WTC11 (cell line): ENCODE measurements around the gene SEPTIN8. TPM values are rescaled to one million over a fixed set of nuclear protein-coding genes. Genes with fewer than 3 reads are reported as not detected.

ENCODE experiments used
- ATAC-seq: fragments of 200-7000 bp; cut with Tn5 transposase; 2 replicates; pipeline ENCODE4 v1.10.0; 2021; ENCODE audit warnings: mild to moderate bottlenecking, moderate library complexity
- CTCF ChIA-PET: fragments of 300-600 bp; sonication (Branson Sonifier 250); formaldehyde crosslinking; loops from one replicate; lab custom pipeline; 2021; ENCODE audit warnings: antibody characterized with exemption; lab: Charles Lee
- POLR2A ChIA-PET: fragments of 350-600 bp; sonication (Branson Sonifier 250); formaldehyde crosslinking; loops from one replicate; lab custom pipeline; 2021; ENCODE audit warnings: antibody characterized with exemption; lab: Charles Lee
- DNase-seq: peaks from one replicate; pipeline ENCODE4 v3.0.0; 2021; ENCODE audit warnings: low spot score
- H3K27ac Mint-ChIP-seq: 2 replicates; pipeline ENCODE4 v1.8.0; 2021; ENCODE audit warnings: mixed read lengths
- H3K27me3 Mint-ChIP-seq: 2 replicates; pipeline ENCODE4 v1.8.0; 2021; ENCODE audit warnings: low read depth, mild to moderate bottlenecking, moderate library complexity, mixed read lengths
- H3K36me3 Mint-ChIP-seq: 2 replicates; pipeline ENCODE4 v1.8.0; 2021; ENCODE audit warnings: mixed read lengths
- H3K4me1 Mint-ChIP-seq: 2 replicates; pipeline ENCODE4 v1.8.0; 2022; ENCODE audit warnings: mixed read lengths
- H3K4me3 Mint-ChIP-seq: 2 replicates; pipeline ENCODE4 v1.8.0; 2021; ENCODE audit warnings: mild to moderate bottlenecking, moderate library complexity, mixed read lengths
- H3K9me3 Mint-ChIP-seq: 2 replicates; pipeline ENCODE4 v1.8.0; 2021; ENCODE audit warnings: mixed read lengths
- EMX1 ChIP-seq: fragments of 250-450 bp; sonication (Bioruptor Pico); IDR thresholded peaks from 2 replicates; pipeline ENCODE4 v1.8.0; 2021; ENCODE audit warnings: mild to moderate bottlenecking
- ETV6 ChIP-seq: sonication (generic); formaldehyde crosslinking; IDR thresholded peaks from 2 replicates; pipeline ENCODE4 v1.8.1; 2022; ENCODE audit warnings: mild to moderate bottlenecking, missing genetic modification reagents
- FOXJ3 ChIP-seq: sonication (generic); formaldehyde crosslinking; IDR thresholded peaks from 2 replicates; pipeline ENCODE4 v1.9.0; 2021; ENCODE audit warnings: missing genetic modification reagents, mild to moderate bottlenecking, borderline replicate concordance
- FOXP1 ChIP-seq: sonication (generic); formaldehyde crosslinking; IDR thresholded peaks from 2 replicates; pipeline ENCODE4 v1.8.0; 2022; ENCODE audit warnings: missing genetic modification reagents, mild to moderate bottlenecking, moderate library complexity, borderline replicate concordance
- NR1H2 ChIP-seq: sonication (generic); formaldehyde crosslinking; IDR thresholded peaks from 2 replicates; pipeline ENCODE4 v1.9.0; 2021; ENCODE audit warnings: mild to moderate bottlenecking, moderate library complexity, missing genetic modification reagents
- NR3C1 ChIP-seq: sonication (generic); formaldehyde crosslinking; conservative IDR thresholded peaks from 2 replicates; pipeline ENCODE4 v1.8.1; 2023; ENCODE audit warnings: low read depth, mild to moderate bottlenecking, missing genetic modification reagents
- RELA ChIP-seq: sonication (generic); formaldehyde crosslinking; IDR thresholded peaks from 2 replicates; pipeline ENCODE4 v1.8.1; 2022; ENCODE audit warnings: missing genetic modification reagents, mild to moderate bottlenecking, borderline replicate concordance
- ZNF219 ChIP-seq: sonication (generic); formaldehyde crosslinking; IDR thresholded peaks from 2 replicates; pipeline ENCODE4 v1.8.0; 2023; ENCODE audit warnings: missing genetic modification reagents, mild to moderate bottlenecking, borderline replicate concordance
- total RNA-seq: library from RNA; stranded (reverse); gene quantifications from 3 replicates; pipeline ENCODE4 v1.2.3, GENCODE V29; 2021
- TF ChIP-seq, protein P1 (sequence below): sonication (generic); formaldehyde crosslinking; IDR thresholded peaks from 2 replicates; pipeline ENCODE4 v1.8.0; 2022; ENCODE audit warnings: mild to moderate bottlenecking, missing genetic modification reagents
- TF ChIP-seq, protein P2 (sequence below): fragments of 250-450 bp; sonication (Bioruptor Pico); conservative IDR thresholded peaks from 2 replicates; pipeline ENCODE4 v1.9.0; 2021; ENCODE audit warnings: mild to moderate bottlenecking
- TF ChIP-seq, protein P3 (sequence below): sonication (generic); formaldehyde crosslinking; IDR thresholded peaks from 2 replicates; pipeline ENCODE4 v1.8.0; 2023; ENCODE audit warnings: missing genetic modification reagents
- TF ChIP-seq, protein P4 (sequence below): sonication (generic); formaldehyde crosslinking; IDR thresholded peaks from 2 replicates; pipeline ENCODE4 v1.8.1; 2023; ENCODE audit warnings: mild to moderate bottlenecking, missing genetic modification reagents, moderate library complexity
- TF ChIP-seq, protein P5 (sequence below): sonication (generic); formaldehyde crosslinking; IDR thresholded peaks from 2 replicates; pipeline ENCODE4 v1.8.1; 2022; ENCODE audit warnings: mild to moderate bottlenecking, missing genetic modification reagents, moderate library complexity, borderline replicate concordance
- TF ChIP-seq, protein P6 (sequence below): sonication (generic); formaldehyde crosslinking; IDR thresholded peaks from 2 replicates; pipeline ENCODE4 v1.8.0; 2023; ENCODE audit warnings: missing genetic modification reagents, mild to moderate bottlenecking, borderline replicate concordance
- TF ChIP-seq, protein P7 (sequence below): sonication (generic); formaldehyde crosslinking; IDR thresholded peaks from 2 replicates; pipeline ENCODE4 v1.8.0; 2022; ENCODE audit warnings: mild to moderate bottlenecking, missing genetic modification reagents
- TF ChIP-seq, protein P8 (sequence below): sonication (generic); formaldehyde crosslinking; IDR thresholded peaks from 2 replicates; pipeline ENCODE4 v1.8.1; 2023; ENCODE audit warnings: mild to moderate bottlenecking, missing genetic modification reagents, borderline replicate concordance

The SEPTIN8 gene
- total RNA-seq, 1 experiment from 2014 or later = 35.8 TPM

DNA sequence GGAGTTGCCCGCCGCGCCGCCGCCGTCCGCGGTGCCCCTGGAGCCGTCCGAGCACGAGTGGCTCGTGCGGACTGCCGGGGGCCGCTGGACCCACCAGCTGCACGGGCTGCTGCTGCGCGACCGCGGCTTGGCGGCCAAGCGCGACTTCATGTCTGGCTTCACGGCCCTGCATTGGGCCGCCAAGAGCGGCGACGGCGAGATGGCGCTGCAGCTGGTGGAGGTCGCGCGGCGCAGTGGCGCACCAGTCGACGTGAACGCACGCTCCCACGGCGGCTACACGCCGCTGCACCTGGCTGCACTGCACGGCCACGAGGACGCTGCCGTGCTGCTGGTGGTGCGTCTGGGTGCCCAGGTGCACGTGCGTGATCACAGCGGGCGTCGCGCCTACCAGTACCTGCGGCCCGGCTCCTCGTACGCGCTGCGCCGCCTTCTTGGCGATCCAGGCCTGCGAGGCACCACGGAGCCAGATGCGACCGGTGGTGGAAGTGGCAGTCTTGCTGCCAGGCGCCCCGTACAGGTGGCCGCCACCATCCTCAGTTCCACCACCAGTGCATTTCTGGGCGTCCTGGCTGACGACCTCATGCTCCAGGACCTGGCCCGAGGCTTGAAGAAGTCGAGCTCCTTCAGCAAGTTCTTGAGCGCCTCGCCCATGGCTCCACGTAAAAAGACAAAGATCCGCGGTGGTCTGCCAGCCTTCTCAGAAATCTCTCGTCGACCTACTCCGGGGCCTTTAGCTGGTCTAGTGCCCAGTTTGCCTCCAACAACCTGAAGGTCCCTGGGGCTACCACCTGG, 37.7 kb upstream of the SEPTIN8 start:
- H3K4me1 Mint-ChIP-seq = peaks cover 13% of the 10 kb centered on the region
- H3K4me3 Mint-ChIP-seq = peak overlapping the region; percentile 45
- peak; percentile 58 for ATAC-seq
- no peak overlapping the region for H3K27ac Mint-ChIP-seq
- H3K9me3 Mint-ChIP-seq = no peaks in the 10 kb centered on the region
- no peaks in the 10 kb centered on the region for H3K36me3 Mint-ChIP-seq
- H3K27me3 Mint-ChIP-seq = peaks cover 82% of the 10 kb centered on the region
- CTCF ChIA-PET = interaction anchor here (0.8 to 3.1 kb wide), 13 partner anchors 8 to 288 kb away, joined by 3 to 26 read pairs (median 7); partner anchors contain the start of genes CCNI2, GDF9, KIF3A and SEPTIN8
- DNase-seq = peak; percentile 65
- POLR2A ChIA-PET = interaction anchor here (1.5 to 1.9 kb wide), 2 partner anchors 8 to 318 kb away, joined by 5 to 7 read pairs; no protein-coding TSS in a partner anchor
- peak; percentile 85 for TF ChIP-seq FOXP1 (CRISPR knock-in tag)
- no peak for TF ChIP-seq NR1H2
- 0 out of 2 replicates have a peak, but pooled peaks have one; percentile 71 for TF ChIP-seq ZNF219 (CRISPR knock-in tag)
- TF ChIP-seq FOXJ3 (CRISPR knock-in tag) = no peak
- TF ChIP-seq, protein P1, sequence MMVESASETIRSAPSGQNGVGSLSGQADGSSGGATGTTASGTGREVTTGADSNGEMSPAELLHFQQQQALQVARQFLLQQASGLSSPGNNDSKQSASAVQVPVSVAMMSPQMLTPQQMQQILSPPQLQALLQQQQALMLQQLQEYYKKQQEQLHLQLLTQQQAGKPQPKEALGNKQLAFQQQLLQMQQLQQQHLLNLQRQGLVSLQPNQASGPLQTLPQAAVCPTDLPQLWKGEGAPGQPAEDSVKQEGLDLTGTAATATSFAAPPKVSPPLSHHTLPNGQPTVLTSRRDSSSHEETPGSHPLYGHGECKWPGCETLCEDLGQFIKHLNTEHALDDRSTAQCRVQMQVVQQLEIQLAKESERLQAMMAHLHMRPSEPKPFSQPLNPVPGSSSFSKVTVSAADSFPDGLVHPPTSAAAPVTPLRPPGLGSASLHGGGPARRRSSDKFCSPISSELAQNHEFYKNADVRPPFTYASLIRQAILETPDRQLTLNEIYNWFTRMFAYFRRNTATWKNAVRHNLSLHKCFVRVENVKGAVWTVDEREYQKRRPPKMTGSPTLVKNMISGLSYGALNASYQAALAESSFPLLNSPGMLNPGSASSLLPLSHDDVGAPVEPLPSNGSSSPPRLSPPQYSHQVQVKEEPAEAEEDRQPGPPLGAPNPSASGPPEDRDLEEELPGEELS (CRISPR knock-in tag) = peak; percentile 94; the same call in 1 of the 2 replicates
- TF ChIP-seq, protein P2, sequence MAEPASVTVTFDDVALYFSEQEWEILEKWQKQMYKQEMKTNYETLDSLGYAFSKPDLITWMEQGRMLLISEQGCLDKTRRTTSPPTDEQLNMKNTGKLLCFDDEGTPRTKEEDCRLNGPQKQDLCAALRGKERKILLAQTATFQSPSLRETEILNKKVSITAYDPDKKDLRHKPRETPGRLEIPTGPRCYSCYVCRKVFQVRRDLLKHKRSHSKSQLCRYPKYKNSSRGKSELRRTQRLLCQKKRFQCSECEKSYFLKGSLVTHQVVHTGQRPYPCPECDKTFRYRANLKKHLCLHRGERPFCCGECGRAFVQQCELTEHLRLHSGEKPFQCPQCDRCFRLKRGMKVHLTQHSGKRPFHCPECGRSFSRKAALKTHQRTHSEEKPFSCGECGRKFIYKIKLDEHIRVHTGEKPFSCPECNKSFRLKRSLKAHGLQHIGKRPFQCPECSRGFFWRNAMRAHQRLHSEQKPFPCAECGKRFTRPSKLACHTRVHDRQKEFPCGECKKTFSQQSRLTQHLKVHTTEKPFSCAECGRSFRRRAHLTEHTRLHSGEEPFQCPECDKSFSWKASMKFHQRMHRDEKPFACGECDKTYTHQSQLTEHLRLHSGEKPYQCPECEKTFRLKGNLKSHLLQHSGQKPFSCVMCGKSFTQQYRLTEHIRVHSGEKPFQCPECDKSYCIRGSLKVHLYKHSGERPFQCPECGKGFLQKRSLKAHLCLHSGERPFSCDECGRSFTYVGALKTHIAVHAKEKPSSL = no peak
- TF ChIP-seq RELA (CRISPR knock-in tag) = peak; percentile 93; the same call in 1 of the 2 replicates
- TF ChIP-seq, protein P3, sequence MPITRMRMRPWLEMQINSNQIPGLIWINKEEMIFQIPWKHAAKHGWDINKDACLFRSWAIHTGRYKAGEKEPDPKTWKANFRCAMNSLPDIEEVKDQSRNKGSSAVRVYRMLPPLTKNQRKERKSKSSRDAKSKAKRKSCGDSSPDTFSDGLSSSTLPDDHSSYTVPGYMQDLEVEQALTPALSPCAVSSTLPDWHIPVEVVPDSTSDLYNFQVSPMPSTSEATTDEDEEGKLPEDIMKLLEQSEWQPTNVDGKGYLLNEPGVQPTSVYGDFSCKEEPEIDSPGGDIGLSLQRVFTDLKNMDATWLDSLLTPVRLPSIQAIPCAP = 0 out of 2 replicates have a peak, but pooled peaks have one; percentile 40
- TF ChIP-seq, protein P4, sequence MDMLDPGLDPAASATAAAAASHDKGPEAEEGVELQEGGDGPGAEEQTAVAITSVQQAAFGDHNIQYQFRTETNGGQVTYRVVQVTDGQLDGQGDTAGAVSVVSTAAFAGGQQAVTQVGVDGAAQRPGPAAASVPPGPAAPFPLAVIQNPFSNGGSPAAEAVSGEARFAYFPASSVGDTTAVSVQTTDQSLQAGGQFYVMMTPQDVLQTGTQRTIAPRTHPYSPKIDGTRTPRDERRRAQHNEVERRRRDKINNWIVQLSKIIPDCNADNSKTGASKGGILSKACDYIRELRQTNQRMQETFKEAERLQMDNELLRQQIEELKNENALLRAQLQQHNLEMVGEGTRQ = no peak
- TF ChIP-seq, protein P5, sequence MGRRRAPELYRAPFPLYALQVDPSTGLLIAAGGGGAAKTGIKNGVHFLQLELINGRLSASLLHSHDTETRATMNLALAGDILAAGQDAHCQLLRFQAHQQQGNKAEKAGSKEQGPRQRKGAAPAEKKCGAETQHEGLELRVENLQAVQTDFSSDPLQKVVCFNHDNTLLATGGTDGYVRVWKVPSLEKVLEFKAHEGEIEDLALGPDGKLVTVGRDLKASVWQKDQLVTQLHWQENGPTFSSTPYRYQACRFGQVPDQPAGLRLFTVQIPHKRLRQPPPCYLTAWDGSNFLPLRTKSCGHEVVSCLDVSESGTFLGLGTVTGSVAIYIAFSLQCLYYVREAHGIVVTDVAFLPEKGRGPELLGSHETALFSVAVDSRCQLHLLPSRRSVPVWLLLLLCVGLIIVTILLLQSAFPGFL = no peak
- TF ChIP-seq, protein P6, sequence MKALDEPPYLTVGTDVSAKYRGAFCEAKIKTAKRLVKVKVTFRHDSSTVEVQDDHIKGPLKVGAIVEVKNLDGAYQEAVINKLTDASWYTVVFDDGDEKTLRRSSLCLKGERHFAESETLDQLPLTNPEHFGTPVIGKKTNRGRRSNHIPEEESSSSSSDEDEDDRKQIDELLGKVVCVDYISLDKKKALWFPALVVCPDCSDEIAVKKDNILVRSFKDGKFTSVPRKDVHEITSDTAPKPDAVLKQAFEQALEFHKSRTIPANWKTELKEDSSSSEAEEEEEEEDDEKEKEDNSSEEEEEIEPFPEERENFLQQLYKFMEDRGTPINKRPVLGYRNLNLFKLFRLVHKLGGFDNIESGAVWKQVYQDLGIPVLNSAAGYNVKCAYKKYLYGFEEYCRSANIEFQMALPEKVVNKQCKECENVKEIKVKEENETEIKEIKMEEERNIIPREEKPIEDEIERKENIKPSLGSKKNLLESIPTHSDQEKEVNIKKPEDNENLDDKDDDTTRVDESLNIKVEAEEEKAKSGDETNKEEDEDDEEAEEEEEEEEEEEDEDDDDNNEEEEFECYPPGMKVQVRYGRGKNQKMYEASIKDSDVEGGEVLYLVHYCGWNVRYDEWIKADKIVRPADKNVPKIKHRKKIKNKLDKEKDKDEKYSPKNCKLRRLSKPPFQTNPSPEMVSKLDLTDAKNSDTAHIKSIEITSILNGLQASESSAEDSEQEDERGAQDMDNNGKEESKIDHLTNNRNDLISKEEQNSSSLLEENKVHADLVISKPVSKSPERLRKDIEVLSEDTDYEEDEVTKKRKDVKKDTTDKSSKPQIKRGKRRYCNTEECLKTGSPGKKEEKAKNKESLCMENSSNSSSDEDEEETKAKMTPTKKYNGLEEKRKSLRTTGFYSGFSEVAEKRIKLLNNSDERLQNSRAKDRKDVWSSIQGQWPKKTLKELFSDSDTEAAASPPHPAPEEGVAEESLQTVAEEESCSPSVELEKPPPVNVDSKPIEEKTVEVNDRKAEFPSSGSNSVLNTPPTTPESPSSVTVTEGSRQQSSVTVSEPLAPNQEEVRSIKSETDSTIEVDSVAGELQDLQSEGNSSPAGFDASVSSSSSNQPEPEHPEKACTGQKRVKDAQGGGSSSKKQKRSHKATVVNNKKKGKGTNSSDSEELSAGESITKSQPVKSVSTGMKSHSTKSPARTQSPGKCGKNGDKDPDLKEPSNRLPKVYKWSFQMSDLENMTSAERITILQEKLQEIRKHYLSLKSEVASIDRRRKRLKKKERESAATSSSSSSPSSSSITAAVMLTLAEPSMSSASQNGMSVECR (CRISPR knock-in tag) = peak; percentile 89; the same call in 1 of the 2 replicates
- no peak for TF ChIP-seq ETV6 (CRISPR knock-in tag)
- TF ChIP-seq EMX1 (CRISPR knock-in tag) = no peak
- TF ChIP-seq, protein P7, sequence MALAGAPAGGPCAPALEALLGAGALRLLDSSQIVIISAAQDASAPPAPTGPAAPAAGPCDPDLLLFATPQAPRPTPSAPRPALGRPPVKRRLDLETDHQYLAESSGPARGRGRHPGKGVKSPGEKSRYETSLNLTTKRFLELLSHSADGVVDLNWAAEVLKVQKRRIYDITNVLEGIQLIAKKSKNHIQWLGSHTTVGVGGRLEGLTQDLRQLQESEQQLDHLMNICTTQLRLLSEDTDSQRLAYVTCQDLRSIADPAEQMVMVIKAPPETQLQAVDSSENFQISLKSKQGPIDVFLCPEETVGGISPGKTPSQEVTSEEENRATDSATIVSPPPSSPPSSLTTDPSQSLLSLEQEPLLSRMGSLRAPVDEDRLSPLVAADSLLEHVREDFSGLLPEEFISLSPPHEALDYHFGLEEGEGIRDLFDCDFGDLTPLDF (CRISPR knock-in tag) = peak; percentile 73; the same call in 1 of the 2 replicates
- no peak; the same call in 1 of the 2 replicates for TF ChIP-seq NR3C1 (CRISPR knock-in tag)
- TF ChIP-seq, protein P8, sequence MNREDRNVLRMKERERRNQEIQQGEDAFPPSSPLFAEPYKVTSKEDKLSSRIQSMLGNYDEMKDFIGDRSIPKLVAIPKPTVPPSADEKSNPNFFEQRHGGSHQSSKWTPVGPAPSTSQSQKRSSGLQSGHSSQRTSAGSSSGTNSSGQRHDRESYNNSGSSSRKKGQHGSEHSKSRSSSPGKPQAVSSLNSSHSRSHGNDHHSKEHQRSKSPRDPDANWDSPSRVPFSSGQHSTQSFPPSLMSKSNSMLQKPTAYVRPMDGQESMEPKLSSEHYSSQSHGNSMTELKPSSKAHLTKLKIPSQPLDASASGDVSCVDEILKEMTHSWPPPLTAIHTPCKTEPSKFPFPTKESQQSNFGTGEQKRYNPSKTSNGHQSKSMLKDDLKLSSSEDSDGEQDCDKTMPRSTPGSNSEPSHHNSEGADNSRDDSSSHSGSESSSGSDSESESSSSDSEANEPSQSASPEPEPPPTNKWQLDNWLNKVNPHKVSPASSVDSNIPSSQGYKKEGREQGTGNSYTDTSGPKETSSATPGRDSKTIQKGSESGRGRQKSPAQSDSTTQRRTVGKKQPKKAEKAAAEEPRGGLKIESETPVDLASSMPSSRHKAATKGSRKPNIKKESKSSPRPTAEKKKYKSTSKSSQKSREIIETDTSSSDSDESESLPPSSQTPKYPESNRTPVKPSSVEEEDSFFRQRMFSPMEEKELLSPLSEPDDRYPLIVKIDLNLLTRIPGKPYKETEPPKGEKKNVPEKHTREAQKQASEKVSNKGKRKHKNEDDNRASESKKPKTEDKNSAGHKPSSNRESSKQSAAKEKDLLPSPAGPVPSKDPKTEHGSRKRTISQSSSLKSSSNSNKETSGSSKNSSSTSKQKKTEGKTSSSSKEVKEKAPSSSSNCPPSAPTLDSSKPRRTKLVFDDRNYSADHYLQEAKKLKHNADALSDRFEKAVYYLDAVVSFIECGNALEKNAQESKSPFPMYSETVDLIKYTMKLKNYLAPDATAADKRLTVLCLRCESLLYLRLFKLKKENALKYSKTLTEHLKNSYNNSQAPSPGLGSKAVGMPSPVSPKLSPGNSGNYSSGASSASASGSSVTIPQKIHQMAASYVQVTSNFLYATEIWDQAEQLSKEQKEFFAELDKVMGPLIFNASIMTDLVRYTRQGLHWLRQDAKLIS (CRISPR knock-in tag) = 0 out of 2 replicates have a peak, but pooled peaks have one; percentile 61
